ENCODE data around the gene FYB2. TPM values are rescaled to one million over a fixed set of nuclear protein-coding genes. Genes with fewer than 3 reads are reported as not detected.

Gene FYB2
- total RNA-seq, 1 experiment from 2014 or later = 0.48 TPM

DNA sequence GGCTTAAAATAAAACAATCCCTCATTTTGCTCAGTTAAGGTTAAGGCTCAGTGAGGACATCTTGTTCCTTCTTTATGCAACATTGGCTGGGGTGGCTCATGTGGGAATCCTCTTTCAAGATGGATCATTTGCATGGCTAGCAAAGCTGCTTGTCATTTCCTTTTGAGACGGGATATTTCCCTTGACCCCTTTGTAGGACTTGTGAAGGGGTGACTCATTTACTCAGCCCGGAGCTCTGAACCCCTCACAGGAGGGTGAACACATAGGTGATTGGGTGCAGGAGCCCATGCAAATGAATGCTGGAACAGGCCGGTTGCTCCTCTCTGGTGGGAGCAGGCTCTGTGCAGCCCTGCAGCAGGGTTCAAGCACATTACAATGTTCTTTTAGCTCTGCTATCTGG lies 19.6 kb upstream of the FYB2 start:
- H2AFZ ChIP-seq (ENCODE audit: low read length) = no peak overlapping the region
- H3K27ac ChIP-seq (ENCODE audit: insufficient read length, low read depth, low read length) = no peak overlapping the region
- H2BK15ac ChIP-seq (ENCODE audit: low read depth, low read length) = no peak overlapping the region
- no peak overlapping the region for H2BK120ac ChIP-seq (ENCODE audit: low read depth, low read length, poor library complexity, severe bottlenecking)
- TF ChIP-seq, protein P1, sequence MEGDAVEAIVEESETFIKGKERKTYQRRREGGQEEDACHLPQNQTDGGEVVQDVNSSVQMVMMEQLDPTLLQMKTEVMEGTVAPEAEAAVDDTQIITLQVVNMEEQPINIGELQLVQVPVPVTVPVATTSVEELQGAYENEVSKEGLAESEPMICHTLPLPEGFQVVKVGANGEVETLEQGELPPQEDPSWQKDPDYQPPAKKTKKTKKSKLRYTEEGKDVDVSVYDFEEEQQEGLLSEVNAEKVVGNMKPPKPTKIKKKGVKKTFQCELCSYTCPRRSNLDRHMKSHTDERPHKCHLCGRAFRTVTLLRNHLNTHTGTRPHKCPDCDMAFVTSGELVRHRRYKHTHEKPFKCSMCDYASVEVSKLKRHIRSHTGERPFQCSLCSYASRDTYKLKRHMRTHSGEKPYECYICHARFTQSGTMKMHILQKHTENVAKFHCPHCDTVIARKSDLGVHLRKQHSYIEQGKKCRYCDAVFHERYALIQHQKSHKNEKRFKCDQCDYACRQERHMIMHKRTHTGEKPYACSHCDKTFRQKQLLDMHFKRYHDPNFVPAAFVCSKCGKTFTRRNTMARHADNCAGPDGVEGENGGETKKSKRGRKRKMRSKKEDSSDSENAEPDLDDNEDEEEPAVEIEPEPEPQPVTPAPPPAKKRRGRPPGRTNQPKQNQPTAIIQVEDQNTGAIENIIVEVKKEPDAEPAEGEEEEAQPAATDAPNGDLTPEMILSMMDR (conservative IDR thresholded peaks at IDR 0.05) = no peak
- H3K9me3 ChIP-seq (ENCODE audit: control insufficient read depth, low read depth, low read length) = no peaks in the 10 kb centered on the region
- no peak overlapping the region for H3K18ac ChIP-seq (ENCODE audit: insufficient read length, low read depth, low read length)
- H3K4me2 ChIP-seq (ENCODE audit: insufficient read depth, insufficient read length, low read length) = no peak overlapping the region
- no peak overlapping the region for H2AK5ac ChIP-seq (ENCODE audit: insufficient read length, low read length)
- no peak overlapping the region for H3K23ac ChIP-seq (ENCODE audit: insufficient read length, low read depth, low read length)
- H4K5ac ChIP-seq (ENCODE audit: insufficient read length, low read depth, low read length) = no peak overlapping the region
- H2BK12ac ChIP-seq (ENCODE audit: insufficient read length, low read depth, low read length) = no peak overlapping the region
- H2BK5ac ChIP-seq (ENCODE audit: insufficient read length, low read length) = no peak overlapping the region
- no peak overlapping the region for H4K91ac ChIP-seq (ENCODE audit: insufficient read length, low read depth, low read length)
- H3K27me3 ChIP-seq (ENCODE audit: insufficient read depth, low read length) = no peaks in the 10 kb centered on the region
- H2BK20ac ChIP-seq (ENCODE audit: low read depth, low read length, poor library complexity, severe bottlenecking) = no peak overlapping the region
- no peaks in the 10 kb centered on the region for H3K36me3 Mint-ChIP-seq (ENCODE audit: insufficient read depth in 1 of 3, low read depth in 3 of 3)
- H3K79me2 ChIP-seq (ENCODE audit: insufficient read depth, low read length) = no peaks in the 10 kb centered on the region
- no peaks in the 10 kb centered on the region for H4K20me1 ChIP-seq (ENCODE audit: control insufficient read depth, insufficient read depth, insufficient read length)
- H3K4ac ChIP-seq (ENCODE audit: low read depth, low read length) = no peak overlapping the region
- WGBS (ENCODE audit: extremely low coverage, insufficient read length, low lambda C conversion rate) = no CpG with 5 or more reads among the region's 3 CpGs
- no peak for DNase-seq
- no peak overlapping the region for H3K56ac ChIP-seq (ENCODE audit: insufficient read length, low read depth, low read length)
- H3K9ac ChIP-seq (ENCODE audit: extremely low read depth, insufficient read length, low read length) = no peak overlapping the region
- no peak overlapping the region for H4K8ac ChIP-seq (replicated peaks; ENCODE audit: insufficient read length, low read depth, low read length)
- peaks cover 13% of the 10 kb centered on the region for H3K27me3 Mint-ChIP-seq (ENCODE audit: low read depth)
- H3K4me1 Mint-ChIP-seq = peaks cover 5 to 11% of the 10 kb centered on the region in 2 experiments; a peak in 3 of 4 replicates
- H3K23me2 ChIP-seq (ENCODE audit: insufficient read length, low read depth, low read length, poor library complexity, severe bottlenecking) = no peaks in the 10 kb centered on the region
- no peak overlapping the region for H3T11ph ChIP-seq (ENCODE audit: low read length)
- H3K79me1 ChIP-seq (ENCODE audit: insufficient read depth, low read depth, low read length, poor library complexity, severe bottlenecking) = no peaks in the 10 kb centered on the region
- H3K9me3 Mint-ChIP-seq = no peaks in the 10 kb centered on the region
- no peak overlapping the region for H3K4me3 Mint-ChIP-seq
- no peak overlapping the region for H3K27ac Mint-ChIP-seq
- no peaks in the 10 kb centered on the region for H3K4me1 ChIP-seq (ENCODE audit: insufficient read depth, low read length)
- no peak overlapping the region for H3K14ac ChIP-seq (ENCODE audit: insufficient read depth, low read length)

Data from H9 (cell line).